Keratinocyte (primary cell): ENCODE data around the gene SDK1. TPM values are rescaled to one million over a fixed set of nuclear protein-coding genes. Genes with fewer than 3 reads are reported as not detected.

ENCODE experiments used
- DNase-seq: peaks from one replicate; pipeline ENCODE4 v3.0.0-alpha.2; 2011; ENCODE audit warnings: low read depth, missing footprints, low spot score
- FAIRE-seq: peaks from 2 replicates; lab custom pipeline; 2011; peaks lifted over from hg19 to GRCh38; lab: Jason Lieb, UNC
- H2AFZ ChIP-seq: 2 replicates; pipeline ENCODE4 v1.6.0; 2012; ENCODE audit warnings: low read length, control low read depth, inconsistent platforms; ENCODE audit not compliant: control insufficient read depth
- H3K27ac ChIP-seq: 2 replicates; pipeline ENCODE4 v1.5.1; 2011; ENCODE audit warnings: low read length; ENCODE audit not compliant: control insufficient read depth, insufficient read depth
- H3K27me3 ChIP-seq: 3 replicates; pipeline ENCODE4 v1.6.0; 2011; ENCODE audit warnings: low read length; ENCODE audit not compliant: control insufficient read depth, insufficient read depth; ENCODE audit errors: extremely low read depth
- H3K36me3 ChIP-seq, 2 experiments: 2 replicates in 1 of 2; 3 replicates in 1 of 2; pipeline ENCODE4 v1.5.1; 2011; ENCODE audit warnings: low read length in 2 of 2, mild to moderate bottlenecking in 1 of 2; ENCODE audit not compliant: control insufficient read depth in 2 of 2, insufficient read depth in 2 of 2; ENCODE audit errors: extremely low read depth in 1 of 2
- H3K4me1 ChIP-seq: 3 replicates; pipeline ENCODE4 v1.5.1; 2011; ENCODE audit warnings: low read length; ENCODE audit not compliant: control insufficient read depth, insufficient read depth; ENCODE audit errors: extremely low read depth
- H3K4me2 ChIP-seq: 3 replicates; pipeline ENCODE4 v1.6.0; 2011; ENCODE audit warnings: low read depth, low read length; ENCODE audit not compliant: control insufficient read depth, insufficient read depth; ENCODE audit errors: extremely low read depth
- H3K4me3 ChIP-seq, 3 experiments: fragments of 200-600 bp in 1 of 3; sonication (generic) in 1 of 3; 2 replicates in 2 of 3; 3 replicates in 1 of 3; pipeline ENCODE4 v1.5.1; 2011 to 2016; ENCODE audit warnings: low read length in 3 of 3, mild to moderate bottlenecking in 3 of 3, control low read depth in 2 of 3, inconsistent platforms in 1 of 3, low read depth in 1 of 3, mixed read lengths in 1 of 3, mixed run types in 1 of 3, moderate library complexity in 1 of 3; ENCODE audit not compliant: control insufficient read depth in 2 of 3, insufficient read depth in 2 of 3; ENCODE audit errors: extremely low read depth in 1 of 3
- H3K79me2 ChIP-seq: 2 replicates; pipeline ENCODE4 v1.6.0; 2012; ENCODE audit warnings: low read length; ENCODE audit not compliant: control insufficient read depth, insufficient read depth
- H3K9ac ChIP-seq: 3 replicates; pipeline ENCODE4 v1.6.0; 2011; ENCODE audit warnings: low read length; ENCODE audit not compliant: control insufficient read depth, insufficient read depth; ENCODE audit errors: extremely low read depth
- H3K9me1 ChIP-seq: 3 replicates; pipeline ENCODE4 v1.6.0; 2011; ENCODE audit warnings: low read length; ENCODE audit not compliant: control insufficient read depth, insufficient read depth; ENCODE audit errors: extremely low read depth
- H3K9me3 ChIP-seq: 2 replicates; pipeline ENCODE4 v1.5.1; 2012; ENCODE audit warnings: low read depth, low read length; ENCODE audit not compliant: control insufficient read depth
- H4K20me1 ChIP-seq: 3 replicates; pipeline ENCODE4 v1.6.0; 2011; ENCODE audit warnings: low read length; ENCODE audit not compliant: control insufficient read depth, insufficient read depth; ENCODE audit errors: extremely low read depth
- EZH2 ChIP-seq: IDR thresholded peaks from one replicate; pipeline ENCODE4 v1.6.1; 2012; ENCODE audit warnings: inconsistent platforms, mild to moderate bottlenecking, low read length, moderate library complexity
- dilution Hi-C: fragments of 300-500 bp; cut with MboI; formaldehyde crosslinking; loops from one replicate; pipeline ENCODE4 v1.7.0; 2020; ENCODE audit warnings: low sequenced_read_pairs; ENCODE audit not compliant: extremely low pct_ligation_motif_present
- polyA plus RNA-seq, 5 experiments: library from polyadenylated mRNA; depleted of rRNA in 3 of 5; stranded (reverse) in 3 of 5; stranded (forward) in 1 of 5; unstranded in 1 of 5; fragments of >200 nt; gene quantifications; 1 replicate in 1 of 5; 2 replicates in 3 of 5; 3 replicates in 1 of 5; pipeline versions ENCODE4 v1.2.1 to v1.2.3, GENCODE V29; 2011 to 2012; ENCODE audit warnings: missing spikeins in 2 of 5, low read depth in 1 of 5, low replicate concordance in 1 of 5
- TF ChIP-seq, protein P1 (sequence below), 3 experiments: IDR thresholded peaks in 1 of 3; conservative IDR thresholded peaks in 1 of 3; optimal IDR thresholded peaks in 1 of 3; 2 replicates in 2 of 3; 3 replicates in 1 of 3; pipeline versions ENCODE3 to v1.5.1; 2011; ENCODE audit warnings: low read length in 3 of 3, mild to moderate bottlenecking in 3 of 3, moderate library complexity in 2 of 3, control low read depth in 1 of 3, inconsistent platforms in 1 of 3; ENCODE audit not compliant: insufficient read depth in 2 of 3; ENCODE audit errors: extremely low read depth in 1 of 3

SDK1 gene
- polyA plus RNA-seq, 1 donor (not counting 4 experiments of a cell fraction or from before 2014, with no cell fraction given) = 0.66 TPM

DNA sequence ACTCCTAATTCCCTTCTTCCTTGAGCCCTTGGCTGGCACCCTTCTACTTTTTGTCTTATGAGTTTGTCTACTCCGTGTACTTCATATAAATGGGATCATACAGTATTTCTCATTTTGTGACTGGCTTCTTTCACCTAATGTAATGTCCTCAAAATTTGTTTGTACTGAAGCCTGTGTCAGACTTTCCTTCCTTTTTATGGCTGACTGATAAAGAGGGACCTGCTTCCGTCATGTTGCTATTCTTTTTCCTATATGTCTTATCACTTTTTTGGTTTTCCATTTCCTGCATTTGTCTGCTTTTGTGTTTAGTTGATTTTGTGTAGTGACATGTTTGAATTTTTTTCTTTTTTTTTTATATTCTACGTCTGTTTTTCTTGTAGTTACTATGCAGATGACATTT is 470.9 kb downstream of the SDK1 start:
- Histone ChIP-seq H3K4me3 (no peak overlapping the region), H3K4me2 (no peak overlapping the region), H3K27ac (no peak overlapping the region), H3K9ac (no peak overlapping the region), H3K9me1 (no peaks in the 10 kb centered on the region), H3K79me2 (no peaks in the 10 kb centered on the region), H3K4me1 (no peaks in the 10 kb centered on the region), H3K36me3 (no peaks in the 10 kb centered on the region), H2AFZ (no peak overlapping the region), H4K20me1 (no peaks in the 10 kb centered on the region), H3K9me3 (no peaks in the 10 kb centered on the region), H3K27me3 (no peaks in the 10 kb centered on the region)
- no peak for FAIRE-seq
- DNase-seq = no peak
- no peak for TF ChIP-seq EZH2
- TF ChIP-seq, protein P1, sequence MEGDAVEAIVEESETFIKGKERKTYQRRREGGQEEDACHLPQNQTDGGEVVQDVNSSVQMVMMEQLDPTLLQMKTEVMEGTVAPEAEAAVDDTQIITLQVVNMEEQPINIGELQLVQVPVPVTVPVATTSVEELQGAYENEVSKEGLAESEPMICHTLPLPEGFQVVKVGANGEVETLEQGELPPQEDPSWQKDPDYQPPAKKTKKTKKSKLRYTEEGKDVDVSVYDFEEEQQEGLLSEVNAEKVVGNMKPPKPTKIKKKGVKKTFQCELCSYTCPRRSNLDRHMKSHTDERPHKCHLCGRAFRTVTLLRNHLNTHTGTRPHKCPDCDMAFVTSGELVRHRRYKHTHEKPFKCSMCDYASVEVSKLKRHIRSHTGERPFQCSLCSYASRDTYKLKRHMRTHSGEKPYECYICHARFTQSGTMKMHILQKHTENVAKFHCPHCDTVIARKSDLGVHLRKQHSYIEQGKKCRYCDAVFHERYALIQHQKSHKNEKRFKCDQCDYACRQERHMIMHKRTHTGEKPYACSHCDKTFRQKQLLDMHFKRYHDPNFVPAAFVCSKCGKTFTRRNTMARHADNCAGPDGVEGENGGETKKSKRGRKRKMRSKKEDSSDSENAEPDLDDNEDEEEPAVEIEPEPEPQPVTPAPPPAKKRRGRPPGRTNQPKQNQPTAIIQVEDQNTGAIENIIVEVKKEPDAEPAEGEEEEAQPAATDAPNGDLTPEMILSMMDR (optimal IDR thresholded peaks at IDR 0.05 in 1 of 3, IDR thresholded peaks at IDR 0.05 in 1 of 3, conservative IDR thresholded peaks at IDR 0.05 in 1 of 3; ENCODE audit: extremely low read depth in 1 of 3, insufficient read depth in 2 of 3, low read length in 3 of 3) = no peak
- dilution Hi-C loops = no loop called here

DNA sequence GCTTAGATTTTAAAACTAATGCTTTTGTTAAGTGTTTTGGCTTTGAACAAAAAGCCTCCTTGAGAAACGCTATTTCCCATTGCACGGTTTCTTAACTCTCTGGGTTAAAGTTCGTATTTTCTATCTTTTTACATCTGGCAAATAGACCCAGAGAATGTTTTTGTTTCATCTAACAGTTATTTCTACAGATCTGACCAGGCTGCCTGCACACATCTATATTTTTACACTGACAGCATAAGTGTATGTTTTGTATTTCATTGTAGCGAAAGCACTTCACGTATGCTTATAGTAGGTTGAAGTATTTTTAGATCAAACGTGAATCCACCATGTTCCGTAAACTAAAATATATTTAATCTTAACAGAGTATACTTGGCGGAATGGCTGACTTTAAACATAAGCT is 477.3 kb downstream of the SDK1 start:
- H3K4me3 ChIP-seq = no peak overlapping the region
- H3K9me3 ChIP-seq = peaks cover 5% of the 10 kb centered on the region
- no peaks in the 10 kb centered on the region for H3K36me3 ChIP-seq
- no peak overlapping the region for H3K4me2 ChIP-seq
- TF ChIP-seq, protein P1 (optimal IDR thresholded peaks at IDR 0.05 in 1 of 3, IDR thresholded peaks at IDR 0.05 in 1 of 3, conservative IDR thresholded peaks at IDR 0.05 in 1 of 3; ENCODE audit: extremely low read depth in 1 of 3, insufficient read depth in 2 of 3, low read length in 3 of 3) = no peak
- TF ChIP-seq EZH2 = no peak
- no peaks in the 10 kb centered on the region for H3K79me2 ChIP-seq
- H4K20me1 ChIP-seq = no peaks in the 10 kb centered on the region
- FAIRE-seq (no peak), DNase-seq (no peak)
- no peak overlapping the region for H3K27ac ChIP-seq
- no peaks in the 10 kb centered on the region for H3K9me1 ChIP-seq
- no peak overlapping the region for H3K9ac ChIP-seq
- no peaks in the 10 kb centered on the region for H3K27me3 ChIP-seq
- H3K4me1 ChIP-seq = no peaks in the 10 kb centered on the region
- H2AFZ ChIP-seq = no peak overlapping the region
- dilution Hi-C loops = no loop called here
